NCI-H446 treated with DMSO at 0.1 percent for 48 hours (cell line): Measurements from ENCODE around the gene ASF1B.

Experiments used
- DNase-seq: peaks from one replicate; lab custom pipeline; 2025; lab: John Stamatoyannopoulos, UW

Gene ASF1B

DNA sequence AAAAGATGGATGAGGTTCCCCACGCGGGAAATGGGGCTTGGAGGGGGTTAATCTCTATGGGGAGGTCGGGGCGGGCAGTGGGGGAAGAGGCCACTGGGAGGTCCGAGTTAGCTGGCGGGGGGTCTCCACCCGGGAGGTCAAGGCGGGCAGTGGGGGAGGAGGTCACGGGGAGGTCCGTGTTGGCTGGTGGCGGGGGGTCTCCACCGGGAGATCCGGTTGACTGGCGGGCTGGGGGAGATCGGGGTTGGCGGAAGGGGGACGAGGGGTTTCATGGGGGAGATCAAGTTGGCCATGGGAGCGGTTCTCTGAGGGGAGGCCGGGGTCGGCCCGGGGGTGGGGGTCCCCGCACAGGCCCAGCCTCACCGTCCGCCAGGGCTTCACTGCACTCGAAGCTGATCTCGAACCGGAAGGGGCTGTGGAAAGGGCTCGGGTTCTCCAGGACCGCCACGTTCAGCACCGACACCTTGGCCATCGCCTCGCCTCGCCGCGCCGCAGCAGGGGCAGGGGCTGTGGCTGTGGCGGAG, 342 bp downstream of the ASF1B start:
- DNase-seq = no peak

DNA sequence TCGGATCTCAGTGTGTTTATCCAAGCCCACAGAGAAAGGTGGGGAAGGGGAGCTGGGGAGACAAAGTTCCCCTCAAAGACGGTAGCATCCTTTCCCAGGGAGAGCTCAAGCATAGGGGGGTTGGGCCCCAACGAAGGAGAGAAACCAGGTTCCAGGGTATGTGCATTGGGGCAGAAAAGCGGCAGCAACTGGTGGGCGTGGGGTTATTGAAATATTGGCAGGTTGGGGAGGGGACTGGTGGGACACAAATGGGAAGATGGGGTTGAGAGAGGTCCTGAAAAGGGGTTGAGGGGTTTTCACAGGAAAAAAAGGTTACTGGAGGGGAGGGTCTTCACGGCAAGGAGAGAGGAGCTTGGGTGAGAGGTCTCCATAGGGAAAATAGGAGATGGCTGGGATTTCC, 1.0 kb downstream of the ASF1B start:
- DNase-seq = no peak

DNA sequence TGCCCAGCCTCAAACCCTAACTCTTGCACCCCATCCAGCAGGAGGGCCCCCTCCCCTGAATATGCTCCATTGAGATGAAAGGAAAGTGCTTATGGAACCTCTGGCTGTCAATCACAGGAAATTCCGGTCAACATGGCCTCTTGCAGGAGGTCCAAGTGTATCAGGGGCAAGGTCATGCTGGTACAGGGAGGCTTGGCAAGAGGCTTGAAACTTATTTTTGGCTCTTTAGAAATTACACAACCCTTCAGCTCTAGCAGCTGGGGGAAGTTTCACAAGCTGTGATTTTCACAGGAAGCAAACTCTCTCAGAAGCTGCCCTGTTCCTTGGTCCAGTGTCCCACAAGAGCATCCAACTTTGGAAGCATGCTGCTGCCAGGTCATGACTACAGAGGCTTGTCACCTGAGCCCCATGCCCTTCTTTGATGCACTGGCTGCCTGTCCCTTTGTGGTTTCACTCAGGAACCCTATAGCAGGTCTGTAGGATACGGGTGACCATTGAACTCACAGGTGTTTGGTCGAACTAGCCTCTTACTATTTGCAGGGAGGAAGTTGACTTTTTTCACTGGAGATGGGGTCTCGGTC, 8.4 kb downstream of the ASF1B start:
- DNase-seq = no peak

DNA sequence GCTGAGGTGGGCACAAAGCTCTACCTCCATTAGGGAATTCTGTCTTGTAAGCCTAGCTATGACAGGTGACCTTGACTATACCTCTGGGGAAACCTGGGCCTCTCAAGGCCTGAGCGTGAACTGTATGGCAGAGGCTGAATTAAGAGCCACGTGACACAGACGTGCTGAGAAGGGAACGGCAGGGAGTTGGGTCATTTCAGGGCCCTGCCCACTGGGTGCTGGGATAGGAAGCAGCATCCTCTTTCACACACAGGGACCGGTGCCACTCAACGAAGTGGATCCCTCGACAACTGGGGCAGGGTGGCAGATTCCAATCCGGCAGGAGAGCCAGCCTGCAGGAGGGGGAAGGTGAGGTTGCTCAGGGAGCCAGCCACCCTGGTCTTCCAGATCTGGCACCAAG, 9.2 kb downstream of the ASF1B start:
- no peak for DNase-seq

DNA sequence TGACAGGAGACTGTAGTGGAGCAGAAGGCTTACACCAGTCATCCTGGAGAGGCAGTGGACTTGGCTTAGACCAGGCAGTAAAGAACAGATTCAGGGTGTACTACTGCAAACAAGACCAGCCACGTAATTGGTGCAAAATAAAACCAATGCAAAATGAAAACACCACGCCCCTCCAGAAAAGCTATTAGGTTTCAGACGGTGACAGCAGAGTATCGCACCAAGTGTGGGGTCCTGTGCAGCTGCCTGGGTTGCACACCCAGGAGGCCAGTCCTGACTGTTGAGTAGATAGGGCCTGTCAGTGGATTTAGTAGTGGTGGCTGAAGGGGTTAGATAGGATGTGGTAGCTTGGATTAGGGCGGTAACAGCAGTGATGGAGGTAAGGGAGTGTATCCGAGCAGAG, 13.5 kb downstream of the ASF1B start:
- DNase-seq = no peak

DNA sequence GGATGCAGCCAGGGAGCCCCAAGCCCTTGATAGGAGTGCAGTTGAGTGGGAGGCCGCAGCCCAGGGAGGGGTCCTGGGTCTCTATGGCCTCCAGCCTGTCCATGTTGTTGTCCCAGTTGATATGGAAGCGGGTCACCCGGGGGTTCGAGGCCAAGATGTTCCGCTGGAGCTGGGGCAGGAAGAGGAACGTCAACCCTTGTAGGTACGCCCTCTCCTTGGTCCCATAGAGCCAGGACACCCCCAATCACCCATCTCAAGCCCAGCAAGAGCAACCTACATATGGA, 15.9 kb downstream of the ASF1B start:
- no peak for DNase-seq

DNA sequence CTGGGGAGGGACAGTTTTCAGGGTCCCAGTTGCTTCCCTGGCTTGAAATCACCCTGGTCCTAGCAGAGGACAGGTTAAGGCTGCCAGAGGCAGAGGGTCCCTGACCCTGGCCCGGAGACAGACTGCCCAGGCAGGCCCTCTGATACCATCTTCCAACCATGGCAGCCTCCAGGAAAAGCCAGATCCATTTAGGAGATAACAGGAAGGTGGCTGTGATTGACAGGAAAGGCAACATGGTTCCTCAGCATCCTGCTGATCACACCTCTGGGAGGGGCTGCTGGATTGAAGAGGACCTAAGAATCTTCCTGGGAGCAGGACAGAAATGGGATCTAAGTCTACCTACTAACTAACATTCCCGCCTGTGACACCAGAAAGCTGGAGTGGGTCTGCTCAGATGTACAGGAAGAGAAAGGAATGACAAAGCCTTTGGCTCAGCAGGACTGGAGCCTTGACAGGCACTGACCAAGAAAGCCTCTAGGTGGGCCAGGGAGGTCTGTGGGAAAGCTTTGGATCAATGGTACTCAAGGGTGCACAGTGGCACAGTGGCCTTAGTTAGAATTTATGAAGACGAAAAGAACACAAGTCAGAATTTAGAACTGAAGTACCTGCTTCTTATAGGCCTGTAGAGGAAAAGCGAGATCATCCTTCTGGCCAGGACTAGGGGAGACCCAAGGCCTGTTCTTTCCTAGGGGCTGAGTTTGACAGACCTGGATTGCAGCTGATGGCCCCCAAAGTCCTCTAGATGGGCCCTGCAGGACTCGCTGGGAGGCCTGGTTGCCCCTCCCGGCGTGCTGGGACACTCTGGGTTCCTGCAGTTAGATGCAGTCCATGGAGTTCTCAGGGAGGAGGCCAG, 16.5 kb downstream of the ASF1B start:
- no peak for DNase-seq

DNA sequence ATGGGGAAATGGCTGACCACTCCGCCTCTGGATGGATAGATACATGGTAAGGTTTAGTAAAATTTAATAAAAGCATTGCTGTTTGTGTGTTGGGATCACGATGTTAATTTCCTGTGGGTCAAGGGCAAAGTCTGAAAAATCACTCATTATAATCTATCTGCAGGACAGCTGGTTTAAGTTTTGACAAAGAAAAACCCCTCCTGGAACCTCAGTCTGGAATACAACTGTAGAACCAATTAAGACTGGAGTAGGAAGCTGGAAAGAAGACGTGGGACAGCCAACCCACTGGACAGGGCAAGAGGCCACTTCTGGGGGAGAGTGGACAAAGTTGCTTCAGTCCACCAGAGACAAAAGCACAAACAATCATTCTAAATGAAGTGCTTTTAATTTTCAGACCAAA, 17.2 kb downstream of the ASF1B start:
- DNase-seq = no peak

DNA sequence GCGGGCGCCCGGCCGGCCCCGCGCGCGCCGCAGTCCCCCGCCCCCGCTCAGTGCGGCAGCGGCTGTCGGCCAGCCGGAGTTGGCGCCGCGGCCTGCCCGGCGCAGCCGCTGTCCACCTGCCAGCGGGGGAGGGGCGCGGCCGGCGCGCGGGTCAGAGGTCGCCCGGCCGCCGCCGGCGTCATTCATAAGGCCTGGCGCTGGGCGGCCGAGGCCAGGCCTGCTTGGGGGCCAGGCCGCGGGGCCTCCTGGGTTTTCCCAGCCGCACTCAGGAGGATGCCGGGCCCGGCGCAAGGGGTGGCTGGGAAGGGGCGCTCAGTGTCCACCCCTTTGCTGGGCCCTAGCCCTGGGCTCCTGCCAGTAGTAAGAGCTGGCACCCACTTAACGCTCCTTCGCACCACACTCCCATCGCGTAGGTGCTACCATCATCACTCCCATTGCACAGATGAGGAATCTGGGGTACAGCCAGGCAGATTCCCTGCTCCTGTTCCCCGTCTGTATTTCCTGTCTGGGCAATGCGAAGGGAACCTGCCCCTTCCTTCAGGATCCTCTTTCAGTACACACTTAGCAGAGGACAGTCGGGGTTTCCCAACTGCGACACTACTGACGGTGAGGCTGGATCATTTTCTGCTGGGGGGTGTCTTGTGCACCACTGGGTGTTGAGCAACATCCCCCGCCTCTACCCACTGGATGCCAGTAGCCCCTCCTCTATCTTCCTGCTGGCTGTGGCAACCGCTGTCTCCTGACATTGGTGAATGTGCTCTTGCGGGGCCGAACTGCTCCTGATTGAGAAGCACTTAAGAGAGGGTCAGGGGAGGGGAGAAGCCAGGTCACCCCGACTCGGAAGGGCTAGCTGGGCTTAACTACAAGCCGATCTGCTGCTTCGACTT, 18.0 kb downstream of the ASF1B start:
- no peak for DNase-seq

DNA sequence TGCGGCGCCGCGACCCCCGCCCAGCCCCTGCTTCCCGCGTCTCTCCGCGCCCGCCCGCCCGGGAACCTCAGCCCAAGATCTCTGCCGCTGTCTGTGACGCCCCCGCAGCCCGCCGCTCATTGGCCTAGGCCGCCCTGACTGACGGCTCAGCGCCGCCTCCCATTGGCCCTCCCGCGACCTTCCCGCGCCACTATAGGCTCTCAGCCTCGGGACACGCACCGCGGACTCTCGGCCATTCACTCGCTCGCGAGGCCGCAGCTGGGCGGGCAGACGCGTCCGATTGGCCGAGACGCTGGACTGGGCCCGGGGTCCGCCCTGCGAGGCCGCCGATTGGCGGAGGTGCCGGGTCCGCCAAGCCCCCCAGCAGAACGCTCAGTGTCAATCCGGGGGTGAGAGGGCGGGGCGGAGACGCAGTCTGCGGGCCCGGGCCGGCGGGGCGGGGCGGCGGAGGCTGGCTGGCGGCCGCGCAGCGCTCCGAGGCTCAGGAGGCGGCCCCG, 18.7 kb downstream of the ASF1B start, which contains the start of gene PRKACA:
Gene PRKACA (minus strand): TSS at position 95 of the 497 bp plus-strand sequence. CDS start 215 bp downstream, outside the sequence.
- peak; percentile 98 for DNase-seq

DNA sequence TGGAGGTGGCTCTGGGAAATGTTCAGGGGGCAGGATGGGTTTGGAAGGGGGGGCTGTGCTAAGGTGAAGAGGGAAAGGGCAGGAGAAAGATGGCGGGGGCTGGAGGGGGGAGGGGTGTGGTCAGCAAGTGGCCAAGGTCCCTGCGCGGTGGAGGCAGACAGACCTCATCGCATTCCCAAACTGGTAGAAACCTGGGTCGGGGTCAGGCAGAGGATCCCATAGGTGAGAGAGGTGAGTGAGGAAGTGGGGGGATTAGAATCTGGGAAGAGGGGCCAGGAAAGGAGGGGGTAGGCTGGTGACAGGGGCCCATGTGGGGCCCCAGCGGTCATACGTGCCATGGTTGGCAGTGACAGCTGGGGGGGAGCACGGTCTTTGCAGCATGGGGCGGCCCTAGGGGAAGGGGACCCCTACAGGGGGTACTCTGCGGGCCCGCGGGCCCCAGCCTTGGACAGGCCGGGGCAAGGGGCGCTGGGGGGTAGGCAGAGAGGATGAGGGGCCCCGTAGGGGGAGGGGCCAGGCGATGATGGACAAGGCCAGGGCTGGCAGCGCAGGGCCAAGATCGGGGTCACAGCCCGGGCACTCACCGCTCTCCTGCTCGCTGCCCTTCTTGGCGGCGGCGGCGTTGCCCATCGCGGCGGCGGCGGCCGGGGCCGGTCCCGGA, 19.3 kb downstream of the ASF1B start:
- DNase-seq = no peak

DNA sequence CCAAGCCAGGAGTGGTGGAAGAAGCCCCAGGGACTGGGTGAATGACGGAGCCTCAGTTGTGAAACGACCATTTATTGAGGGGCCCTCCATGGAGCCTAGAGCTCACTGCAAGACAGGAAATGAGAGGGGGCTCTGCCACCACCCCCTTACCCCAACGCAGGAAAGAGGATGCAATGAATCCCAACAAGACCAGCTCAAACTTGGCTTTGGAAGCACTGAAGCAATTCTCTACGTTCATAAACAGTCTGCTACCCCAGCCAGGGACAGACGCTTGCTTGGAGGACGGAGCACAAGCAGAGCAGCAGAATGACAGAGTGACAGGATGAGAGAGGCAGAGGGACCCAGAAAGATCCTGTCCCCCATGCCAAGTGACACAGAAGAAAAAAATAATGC, 19.9 kb downstream of the ASF1B start:
- DNase-seq = no peak

DNA sequence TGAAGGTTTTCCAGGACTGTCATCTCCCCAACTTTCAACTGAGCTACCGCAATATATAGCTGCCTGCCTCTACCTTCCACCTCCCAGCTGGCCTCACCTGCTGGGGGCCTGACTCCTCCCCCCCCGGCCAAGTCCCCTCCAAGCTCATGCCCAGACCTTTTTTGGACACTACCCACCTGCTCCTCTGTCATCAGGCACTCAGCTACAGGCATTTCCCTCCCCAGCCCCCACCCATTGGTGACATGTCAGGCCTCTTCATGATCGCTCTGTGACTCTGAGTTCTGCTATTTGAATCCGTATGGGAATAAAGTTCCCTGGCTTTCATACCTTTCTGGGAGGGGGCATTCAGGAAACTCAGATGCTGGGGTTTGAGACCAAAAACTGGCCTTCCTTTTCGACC, 20.6 kb downstream of the ASF1B start:
- no peak for DNase-seq

DNA sequence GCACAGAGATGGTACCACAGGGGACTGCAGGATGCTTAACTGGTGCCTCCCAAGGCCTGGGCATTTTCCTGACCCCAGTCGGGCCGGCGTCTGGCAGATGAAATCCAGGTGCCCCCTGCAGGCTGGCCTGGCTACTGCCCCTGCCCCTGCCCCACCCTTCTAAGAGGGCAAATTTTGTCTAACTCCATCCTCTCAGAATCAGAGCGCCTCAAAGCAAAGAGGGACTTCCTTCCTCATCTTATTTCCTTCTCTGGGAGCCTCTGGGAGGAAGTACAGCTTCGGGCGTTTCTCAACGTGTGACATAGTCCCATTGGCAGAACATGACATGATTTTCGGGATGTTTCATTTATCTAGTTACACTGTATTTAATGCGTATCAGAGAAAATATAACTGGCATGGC, 21.5 kb downstream of the ASF1B start:
- no peak for DNase-seq

DNA sequence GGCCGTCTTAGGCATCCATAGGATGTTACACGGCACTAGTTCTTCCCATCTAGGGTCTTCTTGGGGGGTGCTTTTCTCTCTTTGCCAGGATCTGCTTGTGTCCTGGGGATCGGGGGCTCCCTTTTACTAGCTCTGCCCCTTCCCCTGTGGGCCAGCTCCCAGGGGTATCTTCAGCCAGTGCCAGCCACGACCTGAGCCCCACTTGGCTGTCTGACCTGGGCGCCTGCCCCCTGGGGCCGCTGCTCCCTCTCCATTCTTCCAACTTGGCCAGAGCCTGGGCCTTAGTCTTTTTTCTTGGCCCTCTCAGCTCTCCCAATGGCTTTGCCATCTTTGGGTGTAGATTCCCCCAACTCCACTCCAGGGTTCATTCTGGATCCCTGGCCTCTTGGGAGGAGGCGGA, 21.9 kb downstream of the ASF1B start:
- no peak for DNase-seq

DNA sequence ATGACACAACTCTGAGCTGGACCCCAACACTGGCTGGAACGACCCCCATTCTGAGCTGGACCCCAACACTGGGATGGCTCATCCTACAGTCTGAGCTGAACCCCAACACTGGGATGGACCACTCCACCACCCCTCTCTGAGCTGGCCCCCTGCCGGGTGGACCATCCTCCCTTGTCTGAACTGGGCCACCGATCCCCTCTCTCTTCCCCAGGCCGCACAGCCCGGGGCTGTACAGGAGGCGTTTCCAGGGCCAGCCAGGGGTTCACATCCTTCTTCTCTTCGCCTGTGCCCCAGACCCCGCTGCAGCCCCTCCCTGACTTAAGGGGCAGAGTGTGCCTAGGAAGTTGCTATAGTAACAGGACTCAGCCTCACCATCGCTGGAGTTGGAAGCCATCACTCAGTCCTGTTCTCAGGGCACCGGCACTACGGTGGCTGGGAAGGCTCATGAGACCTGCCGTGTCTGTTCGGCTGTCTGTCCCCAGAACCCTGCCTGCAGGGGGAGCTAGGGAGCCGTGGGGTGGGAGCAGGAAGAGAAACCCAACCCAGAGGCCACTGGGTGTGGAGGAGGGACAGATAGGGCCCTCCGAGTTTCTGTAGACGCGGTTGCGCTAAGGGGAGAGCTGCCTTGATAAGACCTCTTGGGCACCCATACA, 22.5 kb downstream of the ASF1B start:
- DNase-seq = no peak

DNA sequence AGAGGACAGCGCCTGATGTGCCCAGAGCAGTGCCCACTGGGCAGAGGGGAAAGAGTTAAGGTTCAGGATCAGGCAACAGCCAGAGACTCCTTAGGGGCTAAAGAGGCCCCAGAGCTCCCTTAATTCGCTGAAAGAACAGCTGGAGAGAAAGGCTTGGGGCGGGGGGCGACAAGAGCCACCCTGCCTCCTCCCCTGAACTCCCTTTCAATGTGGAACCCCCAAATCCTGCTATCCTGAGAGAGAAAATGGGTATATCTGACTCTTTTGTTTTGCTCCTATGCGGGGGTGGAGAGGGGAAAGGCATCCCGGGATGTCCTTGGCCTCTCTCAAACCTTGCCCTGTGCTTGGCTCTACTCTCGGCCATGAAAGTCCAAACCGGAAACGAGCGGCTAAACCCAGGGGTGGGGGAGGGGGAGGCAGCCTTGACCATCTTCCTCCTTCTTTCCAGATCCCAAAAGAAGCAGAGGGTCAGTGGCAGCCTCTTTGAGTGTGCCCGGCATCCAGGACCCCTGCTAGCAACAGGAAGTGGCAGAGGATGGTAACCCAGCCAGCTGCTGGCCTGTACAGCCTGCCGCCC, 23.5 kb downstream of the ASF1B start:
- DNase-seq = no peak

DNA sequence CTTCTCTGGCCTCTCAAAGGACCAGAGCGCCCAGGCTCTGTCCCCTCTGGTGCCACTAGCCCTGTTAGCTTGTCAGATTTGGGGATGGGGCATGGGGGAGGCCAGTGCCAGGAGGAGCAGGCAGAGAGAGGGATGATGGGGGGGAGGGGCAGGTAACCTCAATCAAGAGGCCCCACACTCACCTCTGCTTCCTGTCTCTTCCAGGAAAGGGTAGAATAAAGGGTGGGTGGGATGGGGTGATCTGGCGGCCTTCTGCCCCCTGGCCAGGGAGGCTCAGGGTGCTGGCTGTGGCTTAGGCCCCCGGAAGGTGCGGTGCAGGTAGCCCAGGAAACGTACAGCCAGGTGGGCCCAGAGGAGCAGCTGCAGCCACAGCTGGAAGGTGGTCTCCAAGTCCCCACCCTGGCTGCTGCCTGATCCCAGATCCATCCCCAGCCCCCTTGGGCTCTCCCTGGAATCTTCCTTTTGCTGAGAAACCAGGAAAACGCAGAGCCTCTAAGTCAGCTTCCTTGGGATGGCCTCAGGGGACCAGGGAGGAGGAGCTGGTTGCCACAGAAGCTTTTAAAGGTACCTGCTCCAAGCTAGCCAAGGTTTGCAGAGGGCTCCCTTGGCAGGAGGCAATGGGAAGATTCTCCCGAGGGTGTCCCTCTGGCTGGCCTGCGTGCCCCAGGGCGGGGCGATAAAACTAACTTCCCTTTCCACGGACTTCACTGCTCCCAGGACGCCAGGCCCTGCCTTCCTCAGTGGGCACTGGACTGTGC, 24.2 kb downstream of the ASF1B start:
- DNase-seq = no peak

DNA sequence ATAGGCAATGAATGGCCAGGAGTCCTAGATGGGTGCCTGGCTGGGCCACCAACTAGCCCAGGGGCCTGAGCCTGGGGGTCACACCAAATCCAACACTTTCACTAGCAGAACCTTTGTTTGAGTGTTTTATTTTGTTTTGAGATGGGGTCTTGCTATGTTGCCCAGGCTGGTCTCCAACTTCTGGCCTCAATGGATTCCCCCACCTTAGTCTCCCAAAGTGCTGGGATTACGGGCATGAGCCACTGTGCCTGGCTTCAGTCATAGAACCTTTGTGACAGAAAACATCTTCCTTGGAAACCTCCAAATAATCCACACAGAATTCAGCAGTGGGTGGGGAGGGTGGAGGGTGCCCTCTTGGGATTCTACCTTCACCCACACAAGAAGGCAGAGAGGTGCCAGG, 24.9 kb downstream of the ASF1B start:
- DNase-seq = no peak

DNA sequence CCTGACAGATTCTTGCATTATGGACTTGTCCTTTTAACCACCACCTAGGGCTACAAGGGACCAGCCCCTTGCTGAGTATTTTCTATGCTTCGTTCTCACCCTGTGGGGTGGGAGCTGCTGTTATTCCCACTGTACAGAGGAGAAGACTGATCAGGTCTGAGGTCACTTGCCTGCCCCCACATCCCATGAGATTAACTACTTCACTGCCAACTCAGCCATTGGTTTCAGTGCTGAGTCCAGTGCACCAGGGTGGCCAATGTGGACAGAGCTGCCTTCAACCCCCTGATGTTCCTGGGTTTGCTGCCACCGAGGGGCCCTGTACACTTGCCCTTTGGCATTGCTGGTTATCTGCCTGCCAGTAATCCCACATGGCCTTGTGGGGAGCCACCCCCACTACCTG, 25.7 kb downstream of the ASF1B start:
- DNase-seq = no peak
